ENCODE data around the gene LAMC1. TPM values are rescaled to one million over a fixed set of nuclear protein-coding genes. Genes with fewer than 3 reads are reported as not detected.

Gene LAMC1
- total and polyA plus RNA-seq, 2 experiments from 2014 or later: 78.4 to 185 TPM

- H3K9me2 ChIP-seq (replicated peaks; ENCODE audit: insufficient read depth): no peaks in the 10 kb centered on the region
- H3K4me3 ChIP-seq: no peak overlapping the region
- no peak overlapping the region for H3K27ac ChIP-seq
- H3K9me3 ChIP-seq (ENCODE audit: low read depth): no peaks in the 10 kb centered on the region
- no peaks in the 10 kb centered on the region for H4K20me1 ChIP-seq (ENCODE audit: insufficient read depth, poor library complexity, severe bottlenecking)
- whole genome bisulfite sequencing (ENCODE audit: low lambda C conversion rate, missing lambda C conversion rate): 79% methylated on average over 4 of the region's 4 CpGs
- TF ChIP-seq EZH2phosphoT487 (IDR thresholded peaks at IDR 0.05; ENCODE audit: low read depth, severe bottlenecking, unreplicated experiment) (no peak), CTCF (IDR thresholded peaks at IDR 0.05; ENCODE audit: poor library complexity) (no peak), EZH2 (IDR thresholded peaks at IDR 0.05; ENCODE audit: borderline replicate concordance) (no peak)
- no peaks in the 10 kb centered on the region for H3K79me2 ChIP-seq
- no peak overlapping the region for H2AFZ ChIP-seq
- DNase-seq (ENCODE audit: low spot score): no peak
- no peaks in the 10 kb centered on the region for H3K4me1 ChIP-seq (ENCODE audit: insufficient read depth)
- no peaks in the 10 kb centered on the region for H3K27me3 ChIP-seq
- no peaks in the 10 kb centered on the region for H3K36me3 ChIP-seq (replicated peaks; ENCODE audit: insufficient read depth, low read depth)
- H3K4me2 ChIP-seq: no peak overlapping the region
These were observed 22.9 kb upstream of the LAMC1 start for GRCh38 chr1:183000167-183000962.

GRCh38 chr1:183002267-183002666, 21.0 kb upstream of the LAMC1 start:
- no peaks in the 10 kb centered on the region for H3K9me3 ChIP-seq (ENCODE audit: low read depth)
- no peak overlapping the region for H3K4me3 ChIP-seq
- no peak overlapping the region for H3K4me2 ChIP-seq
- H2AFZ ChIP-seq: no peak overlapping the region
- H3K79me2 ChIP-seq: no peaks in the 10 kb centered on the region
- H3K9me2 ChIP-seq (replicated peaks; ENCODE audit: insufficient read depth): no peaks in the 10 kb centered on the region
- no peaks in the 10 kb centered on the region for H3K27me3 ChIP-seq
- no peaks in the 10 kb centered on the region for H3K36me3 ChIP-seq (replicated peaks; ENCODE audit: insufficient read depth, low read depth)
- no peak overlapping the region for H3K27ac ChIP-seq
- no peaks in the 10 kb centered on the region for H4K20me1 ChIP-seq (ENCODE audit: insufficient read depth, poor library complexity, severe bottlenecking)
- TF ChIP-seq CTCF (IDR thresholded peaks at IDR 0.05; ENCODE audit: poor library complexity) (no peak), EZH2phosphoT487 (IDR thresholded peaks at IDR 0.05; ENCODE audit: low read depth, severe bottlenecking, unreplicated experiment) (no peak)
- DNase-seq (ENCODE audit: low spot score): no peak
- no peaks in the 10 kb centered on the region for H3K4me1 ChIP-seq (ENCODE audit: insufficient read depth)

GRCh38 chr1:183002797-183003196, 20.4 kb upstream of the LAMC1 start:
- no peaks in the 10 kb centered on the region for H3K27me3 ChIP-seq
- no peaks in the 10 kb centered on the region for H3K4me1 ChIP-seq (ENCODE audit: insufficient read depth)
- no peaks in the 10 kb centered on the region for H3K79me2 ChIP-seq
- no peaks in the 10 kb centered on the region for H4K20me1 ChIP-seq (ENCODE audit: insufficient read depth, poor library complexity, severe bottlenecking)
- H3K9me2 ChIP-seq (replicated peaks; ENCODE audit: insufficient read depth): no peaks in the 10 kb centered on the region
- 63% methylated on average over 3 of the region's 3 CpGs for WGBS (ENCODE audit: low lambda C conversion rate, missing lambda C conversion rate)
- no peak overlapping the region for H3K4me2 ChIP-seq
- H3K4me3 ChIP-seq: no peak overlapping the region
- H3K27ac ChIP-seq: no peak overlapping the region
- H3K9me3 ChIP-seq (ENCODE audit: low read depth): no peaks in the 10 kb centered on the region
- no peak overlapping the region for H2AFZ ChIP-seq
- no peak for DNase-seq (ENCODE audit: low spot score)
- TF ChIP-seq CTCF (IDR thresholded peaks at IDR 0.05; ENCODE audit: poor library complexity): no peak
- TF ChIP-seq EZH2phosphoT487 (IDR thresholded peaks at IDR 0.05; ENCODE audit: low read depth, severe bottlenecking, unreplicated experiment): no peak
- TF ChIP-seq EZH2 (IDR thresholded peaks at IDR 0.05; ENCODE audit: borderline replicate concordance): no peak
- no peaks in the 10 kb centered on the region for H3K36me3 ChIP-seq (replicated peaks; ENCODE audit: insufficient read depth, low read depth)

All from hepatocyte (in vitro differentiated cells).